ENCODE measurements around the gene PDCD2L.
"Not testable (repeated sequence)": the region's sequence is repeated elsewhere in the genome, so short reads cannot be mapped to it uniquely, and the experiment has no call there.

The PDCD2L gene

GRCh38 chr19:34461375-34462100 is 57.3 kb downstream of the PDCD2L start:
- DNase-seq (ENCODE audit: low read depth in 2 of 2, low spot score in 1 of 2), result no peak

- DNase-seq (ENCODE audit: low read depth in 2 of 2, low spot score in 1 of 2), result not testable (repeated sequence)
These were observed 60.6 kb downstream of the PDCD2L start for GRCh38 chr19:34464785-34465184.

GRCh38 chr19:34468409-34468808 is 64.2 kb downstream of the PDCD2L start:
- DNase-seq (ENCODE audit: low read depth in 2 of 2, low spot score in 1 of 2), result no peak

- not testable (repeated sequence) for DNase-seq (ENCODE audit: low read depth in 2 of 2, low spot score in 1 of 2)
These were observed 64.8 kb downstream of the PDCD2L start for GRCh38 chr19:34469026-34469425.

- no peak for DNase-seq (ENCODE audit: low read depth in 2 of 2, low spot score in 1 of 2)
These were observed 67.9 kb downstream of the PDCD2L start for GRCh38 chr19:34471906-34472700.

- no peak for DNase-seq (ENCODE audit: low read depth in 2 of 2, low spot score in 1 of 2)
These were observed 70.2 kb downstream of the PDCD2L start for GRCh38 chr19:34474233-34474989.

- no peak for DNase-seq (ENCODE audit: low read depth in 2 of 2, low spot score in 1 of 2)
These were observed 71.1 kb downstream of the PDCD2L start for GRCh38 chr19:34475026-34475974.
